IMR-90 (cell line): ENCODE data around the gene DCLRE1B. TPM values are rescaled to one million over a fixed set of nuclear protein-coding genes. Genes with fewer than 3 reads are reported as not detected.

Experiments
- ATAC-seq: fragments of 200-7000 bp; cut with Tn5 transposase; 2 replicates; pipeline ENCODE4 v1.9.1; 2020; ENCODE audit warnings: low read depth, mild to moderate bottlenecking, moderate library complexity
- BruUV-seq: library from RNA; stranded (reverse); fragments of 400-500 nt; replicated peaks from 2 replicates; lab custom pipeline; 2021; lab: Mats Ljungman, UMichigan
- CTCF ChIA-PET: fragments of 300-600 bp; formaldehyde crosslinking; extraction: SDS; loops from one replicate; lab custom pipeline; 2021; ENCODE audit warnings: antibody characterized with exemption; lab: Yijun Ruan, JAX
- POLR2A ChIA-PET: fragments of 300-600 bp; sonication (Branson Sonifier 250); formaldehyde crosslinking; loops from one replicate; lab custom pipeline; 2022; ENCODE audit warnings: antibody characterized with exemption; ENCODE audit not compliant: unreplicated experiment; lab: Charles Lee
- DNase-seq: peaks from one replicate; pipeline ENCODE4 v3.0.0; 2013
- H2AFZ ChIP-seq: replicated peaks from 2 replicates; pipeline ENCODE3; 2013; ENCODE audit warnings: low read length, mild to moderate bottlenecking; ENCODE audit not compliant: poor library complexity
- H2AK5ac ChIP-seq: 2 replicates; pipeline ENCODE4 v1.6.1; 2013; ENCODE audit warnings: low read depth, low read length, inconsistent platforms
- H2AK9ac ChIP-seq: replicated peaks from 2 replicates; pipeline ENCODE3; 2013; ENCODE audit warnings: mild to moderate bottlenecking, low read depth, low read length, moderate library complexity; ENCODE audit not compliant: poor library complexity
- H2BK120ac ChIP-seq: 2 replicates; pipeline ENCODE4 v1.6.1; 2013; ENCODE audit warnings: low read depth, low read length, inconsistent platforms
- H2BK15ac ChIP-seq: 3 replicates; pipeline ENCODE4 v1.6.1; 2013; ENCODE audit warnings: low read depth, low read length, inconsistent platforms
- H2BK20ac ChIP-seq: 2 replicates; pipeline ENCODE4 v1.6.1; 2013; ENCODE audit warnings: low read depth, mild to moderate bottlenecking, inconsistent platforms, low read length, moderate library complexity
- H2BK5ac ChIP-seq: 2 replicates; pipeline ENCODE4 v1.6.1; 2013; ENCODE audit warnings: mild to moderate bottlenecking, low read depth, low read length, inconsistent platforms; ENCODE audit not compliant: poor library complexity, severe bottlenecking
- H3K14ac ChIP-seq: replicated peaks from 2 replicates; pipeline ENCODE4 v1.6.1; 2013; ENCODE audit warnings: low read depth, low read length, inconsistent platforms
- H3K18ac ChIP-seq: 2 replicates; pipeline ENCODE4 v1.6.1; 2013; ENCODE audit warnings: low read depth, low read length, control low read depth
- H3K23ac ChIP-seq: 2 replicates; pipeline ENCODE4 v1.6.1; 2013; ENCODE audit warnings: low read depth, low read length, inconsistent platforms
- H3K27ac ChIP-seq: 2 replicates; pipeline ENCODE4 v1.5.1; 2013; ENCODE audit warnings: mild to moderate bottlenecking, control low read depth, low read length; ENCODE audit not compliant: insufficient read depth
- H3K27me3 ChIP-seq: 2 replicates; pipeline ENCODE4 v1.6.1; 2013; ENCODE audit warnings: low read length; ENCODE audit not compliant: control insufficient read depth, insufficient read depth
- H3K36me3 ChIP-seq: 2 replicates; pipeline ENCODE4 v1.6.1; 2013; ENCODE audit warnings: low read length, mixed read lengths; ENCODE audit not compliant: control insufficient read depth, insufficient read depth
- H3K4ac ChIP-seq: 2 replicates; pipeline ENCODE4 v1.6.1; 2013; ENCODE audit warnings: low read depth, low read length, inconsistent platforms
- H3K4me1 ChIP-seq: 2 replicates; pipeline ENCODE4 v1.6.1; 2013; ENCODE audit warnings: low read length, mixed read lengths; ENCODE audit not compliant: control insufficient read depth, insufficient read depth
- H3K4me2 ChIP-seq: 2 replicates; pipeline ENCODE4 v1.6.1; 2013; ENCODE audit warnings: low read depth, mild to moderate bottlenecking, control low read depth, low read length, moderate library complexity
- H3K4me3 ChIP-seq: 2 replicates; pipeline ENCODE4 v1.5.1; 2013; ENCODE audit warnings: low read depth, mild to moderate bottlenecking, control low read depth, low read length, moderate library complexity; ENCODE audit not compliant: insufficient read depth
- H3K56ac ChIP-seq: 2 replicates; pipeline ENCODE4 v1.6.1; 2013; ENCODE audit warnings: low read length, inconsistent platforms; ENCODE audit not compliant: insufficient read depth; ENCODE audit errors: extremely low read depth
- H3K79me1 ChIP-seq, 2 experiments: 2 replicates each; pipeline ENCODE4 v1.6.1; 2013; ENCODE audit warnings: low read length in 2 of 2, inconsistent platforms in 1 of 2, low read depth in 1 of 2
- H3K9ac ChIP-seq: 2 replicates; pipeline ENCODE4 v1.6.1; 2013; ENCODE audit warnings: low read depth, low read length, control low read depth
- H3K9me1 ChIP-seq: 2 replicates; pipeline ENCODE4 v1.6.1; 2013; ENCODE audit warnings: low read length, inconsistent platforms; ENCODE audit not compliant: insufficient read depth
- H3K9me3 ChIP-seq: 2 replicates; pipeline ENCODE4 v1.6.1; 2013; ENCODE audit warnings: low read length; ENCODE audit not compliant: control insufficient read depth, insufficient read depth
- H4K20me1 ChIP-seq: 2 replicates; pipeline ENCODE4 v1.6.1; 2013; ENCODE audit warnings: low read length, inconsistent platforms; ENCODE audit not compliant: insufficient read depth
- H4K5ac ChIP-seq: 2 replicates; pipeline ENCODE4 v1.6.1; 2013; ENCODE audit warnings: mild to moderate bottlenecking, low read depth, low read length, control low read depth
- H4K8ac ChIP-seq, 2 experiments: 2 replicates each; pipeline ENCODE4 v1.6.1; 2013; ENCODE audit warnings: low read depth in 2 of 2, low read length in 2 of 2, control low read depth in 1 of 2, inconsistent platforms in 1 of 2
- H4K91ac ChIP-seq: 2 replicates; pipeline ENCODE4 v1.6.1; 2013; ENCODE audit warnings: low read depth, low read length, inconsistent platforms; ENCODE audit not compliant: insufficient read depth
- BHLHE40 ChIP-seq: fragments of 150-350 bp; IDR thresholded peaks from 2 replicates; pipeline ENCODE4 v1.6.1; 2016; ENCODE audit warnings: mild to moderate bottlenecking, low read depth, low read length
- CEBPB ChIP-seq: IDR thresholded peaks from 2 replicates; pipeline ENCODE4 v1.6.1; 2012; ENCODE audit warnings: low read depth, low read length, improper control_type of control experiment
- MXI1 ChIP-seq: IDR thresholded peaks from 2 replicates; pipeline ENCODE4 v1.6.1; 2012; ENCODE audit warnings: low read depth, mild to moderate bottlenecking, low read length, moderate library complexity, borderline replicate concordance
- SMC3 ChIP-seq: fragments of 150-350 bp; IDR thresholded peaks from 2 replicates; pipeline ENCODE4 v1.6.1; 2016; ENCODE audit warnings: low read depth, mild to moderate bottlenecking, antibody characterized with exemption, low read length, moderate library complexity
- WGBS, 2 experiments: methylation state at CpG; one replicate each; pipeline versions ENCODE4 v1.1.5 to v1.1.7; 2013; ENCODE audit warnings: missing lambda C conversion rate in 2 of 2; ENCODE audit not compliant: insufficient read length in 1 of 2; ENCODE audit errors: extremely low coverage in 2 of 2; 5-methylcytosine and 5-hydroxymethylcytosine counted together
- dilution Hi-C: fragments of 300-500 bp; cut with HindIII; formaldehyde crosslinking; loops from one replicate; pipeline ENCODE4 v1.14.3; 2018; ENCODE audit warnings: low sequenced_read_pairs; ENCODE audit not compliant: unreplicated experiment
- in situ Hi-C: fragments of 300-500 bp; cut with MboI; formaldehyde crosslinking; loops from 3 replicates; pipeline ENCODE4 v1.14.3; 2019; ENCODE audit warnings: low sequenced_read_pairs, inconsistent platforms, mixed read lengths
- intact Hi-C: fragments of 100-400 bp; cut with micrococcal nuclease; formaldehyde crosslinking; loops from 2 replicates; pipeline ENCODE4 v1.10.0; 2022
- polyA plus RNA-seq, 3 experiments: library from polyadenylated mRNA; depleted of rRNA; stranded (reverse); fragments of >200 nt; gene quantifications; 2 replicates each; pipeline ENCODE4 v1.2.3, GENCODE V29; 2012; ENCODE audit warnings: low replicate concordance in 1 of 3
- total RNA-seq: library from RNA; depleted of rRNA; stranded (reverse); fragments of >200 nt; gene quantifications from 2 replicates; pipeline ENCODE4 v1.2.3, GENCODE V29; 2012

DCLRE1B gene
- total and polyA plus RNA-seq, 2 of the 4 experiments (the other 2 are of a cell fraction), result 4.9 to 6.1 TPM

- H3K9ac ChIP-seq, result no peak overlapping the region
- no peak overlapping the region for H3K4me2 ChIP-seq
- no peaks in the 10 kb centered on the region for H3K27me3 ChIP-seq
- no peak overlapping the region for H3K27ac ChIP-seq
- dilution Hi-C loops, result no loop called here
- H2BK120ac ChIP-seq, result no peak overlapping the region
- no peak overlapping the region for H4K5ac ChIP-seq
- H3K9me1 ChIP-seq, result peaks cover 6% of the 10 kb centered on the region; the same call in 1 of the 2 replicates
- no peak overlapping the region for H3K18ac ChIP-seq
- H3K4me1 ChIP-seq, result peaks cover 7% of the 10 kb centered on the region
- no TSS peak for BruUV-seq
- in situ Hi-C loops, result no loop called here
- CTCF ChIA-PET, result no interaction called here
- no peak overlapping the region for H4K8ac ChIP-seq
- H3K9me3 ChIP-seq, result no peaks in the 10 kb centered on the region
- no peak overlapping the region for H3K14ac ChIP-seq
- H4K91ac ChIP-seq, result no peak overlapping the region
- DNase-seq (no peak), ATAC-seq (no peak)
- no peak overlapping the region for H3K23ac ChIP-seq
- intact Hi-C loops, result loop anchor here (5.0 kb wide), 1 partner anchor 108 kb away; no protein-coding TSS in a partner anchor
- peaks cover 17% of the 10 kb centered on the region for H3K36me3 ChIP-seq
- H2BK15ac ChIP-seq, result no peak overlapping the region
- H3K79me1 ChIP-seq, result peaks cover 35 to 53% of the 10 kb centered on the region in 2 experiments
- no CpG with 5 or more reads among the region's 1 CpG for WGBS, 2 experiments
- TF ChIP-seq SMC3 (no peak), BHLHE40 (no peak), MXI1 (no peak), CEBPB (no peak)
- H2AK9ac ChIP-seq, result no peak overlapping the region
- H2AFZ ChIP-seq, result no peak overlapping the region
- H3K4me3 ChIP-seq, result no peak overlapping the region
- no peak overlapping the region for H2BK20ac ChIP-seq
- no peak overlapping the region for H3K4ac ChIP-seq
- H4K20me1 ChIP-seq, result peaks cover 16% of the 10 kb centered on the region; the same call in 1 of the 2 replicates
- H2AK5ac ChIP-seq, result no peak overlapping the region
- no peak overlapping the region for H2BK5ac ChIP-seq
- H3K56ac ChIP-seq, result no peak overlapping the region
- POLR2A ChIA-PET, result interaction anchor here (0.7 kb wide), 1 partner anchor 10 kb away, joined by 4 read pairs; no protein-coding TSS in a partner anchor
Observed at GRCh38 chr1:113945329-113945728, 40.2 kb downstream of the DCLRE1B start.
